H1 (cell line): Measurements from ENCODE around the gene ABI3. TPM values are rescaled to one million over a fixed set of nuclear protein-coding genes. Genes with fewer than 3 reads are reported as not detected.
A peak's percentile ranks its signal among the peaks of the same experiment; 100 is the strongest.

ENCODE experiments used
- CTCF ChIA-PET: fragments of 300-600 bp; sonication (Branson Sonifier 250); formaldehyde crosslinking; loops from one replicate; lab custom pipeline; 2021; ENCODE audit not compliant: partially characterized antibody; lab: Charles Lee
- POLR2A ChIA-PET: fragments of 300-600 bp; sonication (Branson Sonifier 250); formaldehyde crosslinking; loops from one replicate; lab custom pipeline; 2021; ENCODE audit warnings: inconsistent platforms; ENCODE audit not compliant: partially characterized antibody; lab: Charles Lee
- DNase-seq, 2 experiments: peaks; one replicate each; pipeline versions ENCODE4 v3.0.0 to v3.0.0-alpha.2; 2010 to 2022; ENCODE audit warnings: low spot score in 2 of 2, low read depth in 1 of 2, mixed read lengths in 1 of 2
- FAIRE-seq: peaks from 2 replicates; lab custom pipeline; 2011; peaks lifted over from hg19 to GRCh38; lab: Jason Lieb, UNC
- H2AFZ ChIP-seq: 2 replicates; pipeline ENCODE4 v1.8.1; 2012; ENCODE audit warnings: low read length, inconsistent platforms
- H2AK5ac ChIP-seq: 2 replicates; pipeline ENCODE4 v1.6.1; 2013; ENCODE audit warnings: low read depth, low read length
- H2BK120ac ChIP-seq: replicated peaks from 2 replicates; pipeline ENCODE3; 2013; ENCODE audit warnings: low read depth, low read length, inconsistent platforms
- H2BK12ac ChIP-seq: 2 replicates; pipeline ENCODE4 v1.6.1; 2013; ENCODE audit warnings: low read depth, low read length
- H2BK15ac ChIP-seq: 2 replicates; pipeline ENCODE4 v1.6.1; 2013; ENCODE audit warnings: low read length
- H2BK20ac ChIP-seq: 2 replicates; pipeline ENCODE4 v1.6.1; 2013; ENCODE audit warnings: low read length
- H2BK5ac ChIP-seq: 2 replicates; pipeline ENCODE4 v1.6.1; 2013; ENCODE audit warnings: low read depth, low read length
- H3K14ac ChIP-seq: 2 replicates; pipeline ENCODE4 v1.6.1; 2013; ENCODE audit warnings: inconsistent platforms; ENCODE audit not compliant: insufficient read length
- H3K18ac ChIP-seq: 2 replicates; pipeline ENCODE4 v1.6.1; 2013; ENCODE audit warnings: low read length; ENCODE audit errors: extremely low read depth
- H3K23ac ChIP-seq: 2 replicates; pipeline ENCODE4 v1.6.1; 2013; ENCODE audit warnings: inconsistent platforms; ENCODE audit not compliant: insufficient read length
- H3K23me2 ChIP-seq: 2 replicates; pipeline ENCODE4 v1.6.1; 2013; ENCODE audit warnings: low read depth, low read length
- H3K27ac ChIP-seq: 2 replicates; pipeline ENCODE4 v1.6.1; 2011; ENCODE audit warnings: low read depth, low read length, inconsistent platforms
- H3K27me3 ChIP-seq, 4 experiments: replicated peaks in 1 of 4; 1 replicate in 1 of 4; 2 replicates in 3 of 4; pipeline versions ENCODE4 v1.6.1 to v1.8.1; 2011 to 2013; ENCODE audit warnings: low read length in 3 of 4, mild to moderate bottlenecking in 3 of 4, inconsistent platforms in 2 of 4, mixed read lengths in 2 of 4, moderate library complexity in 1 of 4; ENCODE audit not compliant: control insufficient read depth in 3 of 4, insufficient read depth in 3 of 4; ENCODE audit errors: extremely low read depth in 1 of 4
- H3K36me3 ChIP-seq, 4 experiments: 2 replicates each; pipeline versions ENCODE4 v1.6.1 to v1.8.1; 2011 to 2013; ENCODE audit warnings: mild to moderate bottlenecking in 4 of 4, low read length in 3 of 4, moderate library complexity in 2 of 4, control low read depth in 1 of 4, inconsistent platforms in 1 of 4; ENCODE audit not compliant: insufficient read depth in 4 of 4, control insufficient read depth in 2 of 4
- H3K4ac ChIP-seq: replicated peaks from 2 replicates; pipeline ENCODE3; 2013; ENCODE audit warnings: low read length, low read depth, mixed read lengths, inconsistent platforms; ENCODE audit not compliant: insufficient read length
- H3K4me1 ChIP-seq, 4 experiments: replicated peaks in 1 of 4; 1 replicate in 1 of 4; 2 replicates in 3 of 4; pipeline versions ENCODE4 v1.6.1 to v1.8.1; 2011 to 2013; ENCODE audit warnings: low read length in 3 of 4, inconsistent platforms in 2 of 4, mixed read lengths in 1 of 4; ENCODE audit not compliant: insufficient read depth in 4 of 4, control insufficient read depth in 3 of 4
- H3K4me2 ChIP-seq, 2 experiments: 2 replicates each; pipeline versions ENCODE4 v1.6.1 to v1.8.1; 2011 to 2013; ENCODE audit warnings: low read depth in 2 of 2, low read length in 2 of 2, control low read depth in 1 of 2, inconsistent platforms in 1 of 2, mild to moderate bottlenecking in 1 of 2; ENCODE audit not compliant: insufficient read depth in 1 of 2
- H3K4me3 ChIP-seq, 4 experiments: fragments of 200-600, 300-600 bp in 1 of 4; sonication (generic), shearing (Covaris generic), sonication (Bioruptor Twin) in 1 of 4; 2 replicates each; pipeline versions ENCODE4 v1.5.1 to v1.8.1; 2011 to 2016; ENCODE audit warnings: low read length in 4 of 4, low read depth in 3 of 4, control low read depth in 2 of 4, inconsistent platforms in 2 of 4, mild to moderate bottlenecking in 2 of 4, mixed read lengths in 1 of 4, moderate library complexity in 1 of 4; ENCODE audit not compliant: insufficient read depth in 2 of 4; ENCODE audit errors: extremely low read depth in 1 of 4
- H3K56ac ChIP-seq: replicated peaks from 2 replicates; pipeline ENCODE3; 2013; ENCODE audit warnings: low read depth, mild to moderate bottlenecking, mixed read lengths, low read length, inconsistent platforms; ENCODE audit not compliant: insufficient read length
- H3K79me1 ChIP-seq: 2 replicates; pipeline ENCODE4 v1.6.1; 2013; ENCODE audit warnings: low read depth, low read length, control low read depth
- H3K79me2 ChIP-seq, 2 experiments: 2 replicates each; pipeline versions ENCODE4 v1.6.1 to v1.8.1; 2012 to 2013; ENCODE audit warnings: low read length in 2 of 2, mild to moderate bottlenecking in 2 of 2, inconsistent platforms in 1 of 2; ENCODE audit not compliant: insufficient read depth in 2 of 2, control insufficient read depth in 1 of 2
- H3K9ac ChIP-seq, 4 experiments: replicated peaks in 1 of 4; 1 replicate in 1 of 4; 2 replicates in 3 of 4; pipeline versions ENCODE4 v1.6.1 to v1.8.1; 2011 to 2013; ENCODE audit warnings: low read depth in 3 of 4, low read length in 3 of 4, control low read depth in 2 of 4, mild to moderate bottlenecking in 2 of 4, moderate library complexity in 2 of 4, inconsistent platforms in 1 of 4; ENCODE audit errors: extremely low read depth in 1 of 4
- H3K9me3 ChIP-seq, 2 experiments: 2 replicates each; pipeline versions ENCODE4 v1.6.1 to v1.8.1; 2012 to 2013; ENCODE audit warnings: mild to moderate bottlenecking in 2 of 2, moderate library complexity in 2 of 2, control low read depth in 1 of 2, inconsistent platforms in 1 of 2, low read depth in 1 of 2, low read length in 1 of 2, mixed read lengths in 1 of 2; ENCODE audit not compliant: insufficient read depth in 2 of 2
- H4K20me1 ChIP-seq, 2 experiments: replicated peaks in 1 of 2; 2 replicates each; pipeline versions ENCODE3 to v1.8.1; 2011 to 2013; ENCODE audit warnings: inconsistent platforms in 2 of 2, low read length in 2 of 2, mild to moderate bottlenecking in 1 of 2; ENCODE audit not compliant: insufficient read depth in 2 of 2, control insufficient read depth in 1 of 2
- H4K5ac ChIP-seq: 2 replicates; pipeline ENCODE4 v1.6.1; 2013; ENCODE audit warnings: low read length, low read depth, mixed read lengths, inconsistent platforms; ENCODE audit not compliant: insufficient read length
- H4K8ac ChIP-seq: 2 replicates; pipeline ENCODE4 v1.8.0; 2013; ENCODE audit warnings: mild to moderate bottlenecking, moderate library complexity, low read length, inconsistent platforms; ENCODE audit not compliant: insufficient read depth; ENCODE audit errors: extremely low read depth
- H4K91ac ChIP-seq: replicated peaks from 2 replicates; pipeline ENCODE3; 2013; ENCODE audit warnings: low read length, mixed read lengths, inconsistent platforms; ENCODE audit not compliant: insufficient read length
- BRCA1 ChIP-seq: IDR thresholded peaks from 2 replicates; pipeline ENCODE4 v1.6.1; 2012; ENCODE audit warnings: low read depth, low read length, improper control_type of control experiment
- CBX5 ChIP-seq: fragments of 300-800, 300-1000 bp; sonication (generic); IDR thresholded peaks from 2 replicates; pipeline ENCODE4 v1.7.1; 2016; ENCODE audit warnings: antibody characterized with exemption, low read length, low read depth
- CBX8 ChIP-seq: fragments of 300-800, 300-1000 bp; sonication (generic); IDR thresholded peaks from 2 replicates; pipeline ENCODE4 v1.7.1; 2016; ENCODE audit warnings: low read depth, low read length, borderline replicate concordance
- EGR1 ChIP-seq: IDR thresholded peaks from 2 replicates; pipeline ENCODE4 v1.6.1; 2011; ENCODE audit warnings: low read depth, low read length, borderline replicate concordance
- EZH2 ChIP-seq: fragments of 200-600 bp; sonication (generic); IDR thresholded peaks from 2 replicates; pipeline ENCODE4 v1.7.1; 2012; ENCODE audit warnings: low read depth, mild to moderate bottlenecking, moderate library complexity, low read length, inconsistent platforms; ENCODE audit not compliant: severe bottlenecking
- JUN ChIP-seq: IDR thresholded peaks from 2 replicates; pipeline ENCODE4 v1.6.1; 2011; ENCODE audit warnings: low read depth, mild to moderate bottlenecking, improper control_type of control experiment, low read length
- POLR2A ChIP-seq, 2 experiments: IDR thresholded peaks; 1 replicate in 1 of 2; 2 replicates in 1 of 2; pipeline ENCODE4 v1.6.1; 2011; ENCODE audit warnings: low read depth in 2 of 2, low read length in 2 of 2, mild to moderate bottlenecking in 2 of 2; ENCODE audit errors: control extremely low read depth in 1 of 2
- SIRT6 ChIP-seq: IDR thresholded peaks from one replicate; pipeline ENCODE4 v1.7.1; 2012; ENCODE audit warnings: low read length, inconsistent platforms
- SP1 ChIP-seq: IDR thresholded peaks from 2 replicates; pipeline ENCODE4 v1.6.1; 2011; ENCODE audit warnings: low read depth, low read length
- WGBS, 2 experiments: shearing (Covaris generic) in 1 of 2; methylation state at CpG; one replicate each; pipeline versions ENCODE4 v1.1.6 to v1.1.7; 2013 to 2015; ENCODE audit warnings: low lambda C conversion rate in 2 of 2, mixed read lengths in 2 of 2, inconsistent platforms in 1 of 2, low coverage in 1 of 2, missing lambda C conversion rate in 1 of 2; ENCODE audit not compliant: insufficient replicate concordance in 2 of 2, insufficient coverage in 1 of 2, insufficient read length in 1 of 2; ENCODE audit errors: extremely low coverage in 1 of 2, missing lambda C conversion rate in 1 of 2; 5-methylcytosine and 5-hydroxymethylcytosine counted together
- polyA plus RNA-seq, 7 experiments: library from polyadenylated mRNA; depleted of rRNA in 3 of 7; stranded (reverse) in 5 of 7; unstranded in 2 of 7; fragments of >200 nt in 5 of 7; fragments of 200-250 nt in 2 of 7; gene quantifications; 1 replicate in 5 of 7; 2 replicates in 1 of 7; 4 replicates in 1 of 7; pipeline versions ENCODE4 v1.2.1 to v1.2.3, GENCODE V29; 2011 to 2013; ENCODE audit warnings: missing spikeins in 2 of 7, mixed read lengths in 2 of 7
- total RNA-seq: library from RNA; stranded (reverse); fragmentation: NEBNext Ultra II Directional; extraction: Animal tissue kit (Norgen Biotek cat#: 25700); gene quantifications from 2 replicates; pipeline ENCODE4 v1.2.1, GENCODE V29; 2021
- TF ChIP-seq, protein P1 (sequence below): IDR thresholded peaks from 2 replicates; pipeline ENCODE4 v1.6.1; 2012; ENCODE audit warnings: low read length, inconsistent platforms

ABI3 gene
- total and polyA plus RNA-seq, 2 of the 8 experiments (the other 6 are each of a cell fraction or from before 2014, with no cell fraction given), result 1.3 to 2.5 TPM

DNA sequence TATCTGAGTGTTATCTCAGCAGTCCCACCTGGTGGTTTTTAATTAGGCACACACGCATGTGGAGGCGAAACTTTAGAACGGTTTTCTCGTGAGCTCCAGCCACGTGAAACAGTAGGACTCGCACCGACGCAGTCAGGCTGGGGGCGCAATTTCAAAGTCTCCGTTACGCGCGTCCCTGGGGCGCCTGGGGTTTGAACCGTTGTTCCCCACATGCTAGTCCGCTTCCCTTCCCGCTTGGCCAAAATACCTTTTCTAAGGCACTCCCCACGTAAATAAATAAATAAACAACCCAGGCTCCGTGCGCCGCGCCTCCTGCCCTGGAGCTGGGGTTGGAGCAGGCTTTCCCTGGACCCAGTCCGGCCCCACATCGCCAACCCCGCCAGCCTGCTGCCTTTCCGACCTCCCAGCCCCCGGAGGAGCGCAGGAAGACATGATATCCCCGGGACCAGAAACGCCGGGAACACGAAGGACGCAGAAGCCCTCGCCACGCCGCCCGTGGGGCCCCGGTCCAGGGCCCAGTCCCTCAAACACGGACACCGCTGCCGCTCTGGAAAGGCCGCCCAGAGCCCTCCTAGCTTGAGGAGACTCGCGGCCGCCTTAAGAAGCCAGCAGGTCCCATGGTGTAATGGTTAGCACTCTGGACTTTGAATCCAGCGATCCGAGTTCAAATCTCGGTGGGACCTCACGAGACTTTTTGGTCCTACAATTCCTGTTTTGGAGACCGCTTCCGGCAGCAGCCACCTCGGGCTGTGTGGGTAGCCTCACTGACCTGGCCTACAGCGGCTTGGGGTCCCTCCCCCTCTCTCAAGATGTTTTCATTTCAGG, 18.4 kb upstream of the ABI3 start:
- Histone ChIP-seq H2BK15ac (peak overlapping the region; percentile 61; the same call in 1 of the 2 replicates), H3K14ac (no peak overlapping the region), H2BK20ac (no peak overlapping the region), H3K27me3 (no peaks in the 10 kb centered on the region), H3K79me1 (no peaks in the 10 kb centered on the region), H2BK5ac (peak overlapping the region; percentile 95), H3K23ac (no peak overlapping the region), H2AK5ac (no peak overlapping the region), H4K5ac (peak overlapping the region; percentile 90), H3K9me3 (no peaks in the 10 kb centered on the region), H3K4me1 (peaks cover 0 to 3% (median 1%) of the 10 kb centered on the region in 4 experiments; a peak in 1 of 7 replicates), H4K20me1 (no peaks in the 10 kb centered on the region), H4K91ac (peak overlapping the region; percentile 87), H3K4me2 (peak overlapping the region; percentile 86 to 99), H2BK12ac (no peak overlapping the region; the same call in 1 of the 2 replicates), H4K8ac (peak overlapping the region; percentile 98; the same call in 1 of the 2 replicates), H3K4me3 (peak overlapping the region; percentile 78 to 97 (median 95)), H3K18ac (peak overlapping the region; percentile 96), H3K4ac (peak overlapping the region; percentile 90), H3K36me3 (no peaks in the 10 kb centered on the region), H2BK120ac (no peak overlapping the region), H3K23me2 (peaks cover 13% of the 10 kb centered on the region), H3K56ac (peak overlapping the region; percentile 81), H2AFZ (peak overlapping the region; percentile 79), H3K27ac (peak overlapping the region; percentile 82; the same call in 1 of the 2 replicates), H3K79me2 (no peaks in the 10 kb centered on the region), H3K9ac (peak overlapping the region; percentile 56 to 88 (median 84))
- POLR2A ChIA-PET, result interaction anchor here (0.8 to 3.8 kb wide), 8 partner anchors 9 to 196 kb away, joined by 3 to 13 read pairs (median 4); partner anchors contain the start of gene PHOSPHO1
- 1% methylated on average over 53 of the region's 53 CpGs; no CpG with 5 or more reads in 1 of the 2 experiments for WGBS, 2 experiments
- DNase-seq (peak; percentile 70 to 99), FAIRE-seq (no peak)
- CTCF ChIA-PET, result interaction anchor here (0.6 to 1.5 kb wide), 7 partner anchors 10 to 99 kb away, joined by 3 to 7 read pairs (median 4); no protein-coding TSS in a partner anchor
- TF ChIP-seq CBX8, result no peak
- no peak for TF ChIP-seq CBX5
- peak in 1 of 2 experiments; percentile 35; a peak in 2 of 3 replicates for TF ChIP-seq POLR2A (IDR thresholded peaks at IDR 0.05; ENCODE audit: control extremely low read depth in 1 of 2, low read depth in 2 of 2, low read length in 2 of 2)
- no peak for TF ChIP-seq BRCA1
- TF ChIP-seq SIRT6, result no peak
- TF ChIP-seq JUN, result no peak
- TF ChIP-seq SP1, result no peak
- TF ChIP-seq, protein P1, sequence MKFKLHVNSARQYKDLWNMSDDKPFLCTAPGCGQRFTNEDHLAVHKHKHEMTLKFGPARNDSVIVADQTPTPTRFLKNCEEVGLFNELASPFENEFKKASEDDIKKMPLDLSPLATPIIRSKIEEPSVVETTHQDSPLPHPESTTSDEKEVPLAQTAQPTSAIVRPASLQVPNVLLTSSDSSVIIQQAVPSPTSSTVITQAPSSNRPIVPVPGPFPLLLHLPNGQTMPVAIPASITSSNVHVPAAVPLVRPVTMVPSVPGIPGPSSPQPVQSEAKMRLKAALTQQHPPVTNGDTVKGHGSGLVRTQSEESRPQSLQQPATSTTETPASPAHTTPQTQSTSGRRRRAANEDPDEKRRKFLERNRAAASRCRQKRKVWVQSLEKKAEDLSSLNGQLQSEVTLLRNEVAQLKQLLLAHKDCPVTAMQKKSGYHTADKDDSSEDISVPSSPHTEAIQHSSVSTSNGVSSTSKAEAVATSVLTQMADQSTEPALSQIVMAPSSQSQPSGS, result no peak
- no peak for TF ChIP-seq EGR1
- TF ChIP-seq EZH2, result no peak
